ENCODE measurements around the gene CDSN. TPM values are rescaled to one million over a fixed set of nuclear protein-coding genes. Genes with fewer than 3 reads are reported as not detected.
"Not testable (repeated sequence)": the region's sequence is repeated elsewhere in the genome, so short reads cannot be mapped to it uniquely, and the experiment has no call there.

CDSN gene
- total RNA-seq, 1 donor from 2014 or later: not detected

DNA sequence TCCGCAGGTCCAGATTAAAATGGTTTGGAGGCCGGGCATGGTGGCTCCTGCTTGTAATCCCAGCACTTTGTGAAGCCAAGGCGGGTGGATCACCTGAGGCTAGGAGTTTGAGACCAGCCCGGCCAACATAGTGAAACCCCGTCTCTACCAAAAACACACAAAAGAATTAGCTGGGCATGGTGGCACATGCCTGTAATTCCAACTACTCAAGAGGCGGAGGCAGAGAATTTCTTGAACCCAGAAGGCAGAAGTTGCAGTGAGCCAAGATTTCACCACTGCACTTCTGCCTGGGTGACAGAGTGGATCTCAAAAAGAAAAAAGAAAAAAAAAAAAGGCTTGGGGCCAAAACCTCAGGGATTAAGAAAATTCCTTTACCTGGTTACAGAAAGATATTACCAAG is 38.4 kb downstream of the CDSN start:
- H3K4me1 Mint-ChIP-seq (ENCODE audit: low read depth): peaks cover 2% of the 10 kb centered on the region
- H3K9me3 Mint-ChIP-seq: no peaks in the 10 kb centered on the region
- H3K27ac Mint-ChIP-seq: no peak overlapping the region
- H3K36me3 Mint-ChIP-seq (ENCODE audit: low read depth): no peaks in the 10 kb centered on the region
- intact Hi-C loops (cut with micrococcal nuclease): no loop called here
- H3K4me3 Mint-ChIP-seq: no peak overlapping the region
- DNase-seq (ENCODE audit: low spot score): no peak
- H3K27me3 Mint-ChIP-seq (ENCODE audit: insufficient read depth): peaks cover 26% of the 10 kb centered on the region

DNA sequence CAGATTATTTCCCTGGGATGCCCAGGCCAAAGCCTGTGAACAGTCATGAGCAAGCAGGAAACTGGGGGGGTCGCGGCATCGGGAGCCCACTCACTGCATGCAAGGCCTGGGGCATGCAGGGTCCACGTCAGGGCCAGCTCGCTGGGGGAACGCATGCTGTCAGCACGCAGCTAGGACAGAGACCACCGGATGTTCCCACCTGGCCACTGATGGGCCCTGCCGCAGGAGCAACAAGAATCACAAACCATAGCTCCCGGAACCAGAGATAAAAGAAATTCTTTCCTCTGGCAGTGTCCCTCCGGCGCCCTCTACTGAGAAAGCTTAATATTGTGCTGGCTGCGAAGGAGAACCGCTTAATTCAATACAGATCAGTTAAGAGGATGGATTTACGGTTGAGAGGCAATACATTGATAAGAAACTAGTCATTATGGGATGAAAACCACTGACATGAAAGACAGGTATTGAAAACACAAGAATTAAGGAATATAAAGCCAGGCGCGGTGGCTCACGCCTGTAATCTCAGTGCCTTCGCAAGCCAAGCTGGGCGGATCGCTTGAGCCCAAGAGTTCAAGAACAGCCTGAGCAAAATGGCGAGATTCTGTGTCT is 40.5 kb downstream of the CDSN start:
- Mint-ChIP-seq H3K4me3 (no peak overlapping the region), H3K4me1 (ENCODE audit: low read depth) (no peaks in the 10 kb centered on the region), H3K36me3 (ENCODE audit: low read depth) (no peaks in the 10 kb centered on the region), H3K27ac (no peak overlapping the region), H3K27me3 (ENCODE audit: insufficient read depth) (peaks cover 17% of the 10 kb centered on the region), H3K9me3 (no peaks in the 10 kb centered on the region)
- DNase-seq (ENCODE audit: low spot score): peak; percentile 58
- intact Hi-C loops (cut with micrococcal nuclease): loop anchor here (1.0 to 2.0 kb wide), 3 partner anchors 164 to 251 kb away; no protein-coding TSS in a partner anchor

DNA sequence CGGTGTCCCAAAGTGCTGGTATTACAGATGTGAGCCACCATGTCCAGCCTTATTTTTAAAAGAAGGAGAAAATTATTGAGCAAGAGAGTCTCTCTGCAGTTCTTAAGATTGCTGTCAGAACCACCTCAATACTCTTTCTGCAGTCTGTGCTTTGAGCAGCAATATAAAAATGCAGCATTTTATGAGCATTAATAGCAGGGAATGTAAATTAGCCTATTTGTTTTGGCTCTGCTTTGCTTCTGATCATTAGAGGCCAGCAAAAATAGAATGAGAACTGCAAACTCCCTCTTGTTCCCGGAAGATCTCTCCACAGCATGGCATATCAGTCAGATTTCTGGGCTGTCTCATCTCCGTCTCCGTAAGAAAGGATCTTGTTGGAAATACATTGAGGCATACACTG is 43.6 kb downstream of the CDSN start:
- no peaks in the 10 kb centered on the region for H3K9me3 Mint-ChIP-seq
- H3K4me3 Mint-ChIP-seq: no peak overlapping the region
- intact Hi-C loops (cut with micrococcal nuclease): no loop called here
- peaks cover 9% of the 10 kb centered on the region for H3K27me3 Mint-ChIP-seq (ENCODE audit: insufficient read depth)
- no peaks in the 10 kb centered on the region for H3K4me1 Mint-ChIP-seq (ENCODE audit: low read depth)
- no peak overlapping the region for H3K27ac Mint-ChIP-seq
- H3K36me3 Mint-ChIP-seq (ENCODE audit: low read depth): no peaks in the 10 kb centered on the region
- DNase-seq (ENCODE audit: low spot score): no peak

GRCh38 chr6:31075528-31075927 is 44.7 kb downstream of the CDSN start:
- no peak overlapping the region for H3K4me3 Mint-ChIP-seq
- intact Hi-C loops (cut with micrococcal nuclease): no loop called here
- no peaks in the 10 kb centered on the region for H3K9me3 Mint-ChIP-seq
- H3K27ac Mint-ChIP-seq: no peak overlapping the region
- H3K4me1 Mint-ChIP-seq (ENCODE audit: low read depth): no peaks in the 10 kb centered on the region
- H3K36me3 Mint-ChIP-seq (ENCODE audit: low read depth): no peaks in the 10 kb centered on the region
- no peak for DNase-seq (ENCODE audit: low spot score)
- peaks cover 4% of the 10 kb centered on the region for H3K27me3 Mint-ChIP-seq (ENCODE audit: insufficient read depth)

GRCh38 chr6:31074401-31074800 is 45.8 kb downstream of the CDSN start:
- Mint-ChIP-seq H3K27ac (no peak overlapping the region), H3K4me1 (ENCODE audit: low read depth) (no peaks in the 10 kb centered on the region), H3K36me3 (ENCODE audit: low read depth) (no peaks in the 10 kb centered on the region), H3K9me3 (no peaks in the 10 kb centered on the region), H3K4me3 (no peak overlapping the region), H3K27me3 (ENCODE audit: insufficient read depth) (peaks cover 2% of the 10 kb centered on the region)
- intact Hi-C loops (cut with micrococcal nuclease): no loop called here
- no peak for DNase-seq (ENCODE audit: low spot score)

GRCh38 chr6:31070711-31071197 is 49.5 kb downstream of the CDSN start:
- intact Hi-C loops (cut with micrococcal nuclease): no loop called here
- no peaks in the 10 kb centered on the region for H3K9me3 Mint-ChIP-seq
- no peak for DNase-seq (ENCODE audit: low spot score)
- no peaks in the 10 kb centered on the region for H3K36me3 Mint-ChIP-seq (ENCODE audit: low read depth)
- no peak overlapping the region for H3K4me3 Mint-ChIP-seq
- H3K4me1 Mint-ChIP-seq (ENCODE audit: low read depth): no peaks in the 10 kb centered on the region
- H3K27me3 Mint-ChIP-seq (ENCODE audit: insufficient read depth): peaks cover 2% of the 10 kb centered on the region
- H3K27ac Mint-ChIP-seq: no peak overlapping the region

DNA sequence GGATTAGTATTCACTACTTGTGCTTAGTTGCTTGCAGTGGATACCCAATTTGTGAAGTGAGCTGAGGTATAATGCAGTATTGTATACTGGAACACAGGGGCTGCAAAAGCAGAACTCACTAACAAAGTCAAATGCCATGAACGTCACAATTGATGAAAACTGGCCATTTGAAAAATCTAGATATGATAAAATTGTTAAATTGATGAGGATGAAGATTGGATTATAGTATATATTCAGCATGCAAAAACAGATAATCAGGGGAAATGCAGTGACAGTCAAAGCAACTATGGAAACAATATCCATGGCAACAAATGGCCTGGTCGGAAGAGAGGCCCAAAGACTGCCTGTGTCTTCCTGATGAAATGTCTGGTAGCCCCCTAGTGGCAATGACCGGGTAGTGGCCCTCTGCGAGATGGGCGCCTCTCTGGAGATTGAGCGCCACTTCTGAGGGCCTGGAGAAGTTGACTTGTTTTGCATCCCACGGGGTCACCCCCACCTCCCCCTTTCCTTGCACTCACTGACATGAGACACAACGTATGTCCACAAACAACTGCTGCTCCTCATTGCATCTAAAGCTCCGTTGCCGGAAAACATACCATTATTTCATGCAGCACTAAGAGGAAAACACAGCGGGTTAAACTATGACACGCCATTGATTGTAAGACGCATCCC is 51.4 kb downstream of the CDSN start:
- Mint-ChIP-seq H3K36me3 (ENCODE audit: low read depth) (no peaks in the 10 kb centered on the region), H3K9me3 (no peaks in the 10 kb centered on the region), H3K27ac (no peak overlapping the region), H3K27me3 (ENCODE audit: insufficient read depth) (no peaks in the 10 kb centered on the region), H3K4me1 (ENCODE audit: low read depth) (no peaks in the 10 kb centered on the region), H3K4me3 (no peak overlapping the region)
- intact Hi-C loops (cut with micrococcal nuclease): loop anchor here (1.0 kb wide), 1 partner anchor 154 kb away; no protein-coding TSS in a partner anchor
- DNase-seq (ENCODE audit: low spot score): peak; percentile 53

GRCh38 chr6:31067891-31068668 is 52.2 kb downstream of the CDSN start:
- intact Hi-C loops (cut with micrococcal nuclease); H3K4me3 Mint-ChIP-seq; H3K27me3 Mint-ChIP-seq (ENCODE audit: insufficient read depth); H3K27ac Mint-ChIP-seq; H3K36me3 Mint-ChIP-seq (ENCODE audit: low read depth); H3K4me1 Mint-ChIP-seq (ENCODE audit: low read depth); DNase-seq (ENCODE audit: low spot score); H3K9me3 Mint-ChIP-seq: not testable (repeated sequence)

DNA sequence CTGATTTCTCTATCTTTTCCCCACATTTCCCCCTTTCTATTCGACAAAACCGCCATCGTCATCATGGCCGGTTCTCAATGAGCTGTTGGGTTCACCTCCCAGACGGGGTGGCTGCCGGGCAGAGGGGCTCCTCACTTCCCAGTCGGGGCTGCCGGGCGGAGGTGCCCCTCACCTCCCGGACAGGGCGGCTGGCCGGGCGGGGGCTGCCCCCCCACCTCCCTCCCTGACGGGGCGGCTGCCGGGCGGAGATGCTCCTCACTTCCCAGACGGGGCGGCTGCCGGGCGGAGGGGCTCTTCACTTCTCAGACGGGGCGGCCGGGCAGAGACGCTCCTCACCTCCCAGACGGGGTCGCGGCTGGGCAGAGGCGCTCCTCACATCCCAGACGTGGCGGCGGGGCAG is 53.2 kb downstream of the CDSN start:
- H3K27ac Mint-ChIP-seq; intact Hi-C loops (cut with micrococcal nuclease); H3K4me1 Mint-ChIP-seq (ENCODE audit: low read depth); DNase-seq (ENCODE audit: low spot score); H3K27me3 Mint-ChIP-seq (ENCODE audit: insufficient read depth); H3K9me3 Mint-ChIP-seq; H3K4me3 Mint-ChIP-seq; H3K36me3 Mint-ChIP-seq (ENCODE audit: low read depth): not testable (repeated sequence)

DNA sequence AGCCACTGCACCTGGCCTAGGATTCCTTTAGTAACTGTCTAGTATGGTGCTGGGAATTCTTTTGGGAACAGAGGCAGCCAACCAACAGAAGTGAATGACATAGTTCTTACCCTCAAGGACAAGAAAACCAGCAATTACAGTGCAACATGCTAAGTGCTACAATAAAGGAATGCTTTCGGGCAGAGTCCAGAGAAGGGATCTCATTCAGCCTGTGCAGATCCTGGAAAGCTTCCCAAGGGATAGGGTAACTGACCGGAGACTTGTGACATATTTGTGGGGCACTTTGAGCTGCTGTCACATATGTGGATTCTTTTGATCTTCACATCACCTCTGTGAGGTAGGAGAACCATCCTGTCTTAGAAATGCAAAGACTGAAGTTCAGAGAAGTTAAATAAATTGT is 54.7 kb downstream of the CDSN start:
- Mint-ChIP-seq H3K9me3 (no peaks in the 10 kb centered on the region), H3K36me3 (ENCODE audit: low read depth) (no peaks in the 10 kb centered on the region), H3K4me3 (no peak overlapping the region), H3K27me3 (ENCODE audit: insufficient read depth) (peaks cover 11% of the 10 kb centered on the region), H3K4me1 (ENCODE audit: low read depth) (no peaks in the 10 kb centered on the region), H3K27ac (no peak overlapping the region)
- intact Hi-C loops (cut with micrococcal nuclease): no loop called here
- DNase-seq (ENCODE audit: low spot score): no peak

Other genes with a start within 250 kb of the CDSN start
- 21.4 and 24.8 TPM in 2 replicates for gene DDR1, start 235.9 kb downstream of the CDSN start, total RNA-seq
- 65.3 and 71.3 TPM in 2 replicates for gene GTF2H4, start 212.2 kb downstream of the CDSN start, total RNA-seq
- 74.0 and 76.0 TPM in 2 replicates for gene VARS2, start 206.2 kb downstream of the CDSN start, total RNA-seq
- gene SFTA2, start 188.3 kb downstream of the CDSN start, total RNA-seq: not detected in 2 replicates
- not detected in 2 replicates for gene MUCL3, start 179.5 kb downstream of the CDSN start, total RNA-seq
- gene MUC21, start 136.7 kb downstream of the CDSN start, total RNA-seq: not detected in 2 replicates
- not detected in 2 replicates for gene MUC22, start 110.0 kb downstream of the CDSN start, total RNA-seq
- not detected in 2 replicates for gene C6orf15, start 7.9 kb downstream of the CDSN start, total RNA-seq
- gene PSORS1C1, start 5.6 kb downstream of the CDSN start, total RNA-seq: 0.26 TPM in 1 of 2 replicates, not detected in the other
- gene PSORS1C2, start 18.6 kb upstream of the CDSN start, total RNA-seq: not detected in 2 replicates
- gene CCHCR1, start 37.4 kb upstream of the CDSN start, total RNA-seq: 50.9 and 51.3 TPM in 2 replicates
- gene TCF19, start 38.1 kb upstream of the CDSN start, total RNA-seq: 75.9 and 78.4 TPM in 2 replicates
- not detected in 2 replicates for gene POU5F1, start 50.2 kb upstream of the CDSN start, total RNA-seq
- gene HLA-C, start 151.6 kb upstream of the CDSN start, total RNA-seq: 944 and 984 TPM in 2 replicates
- 3,770 and 3,814 TPM in 2 replicates for gene HLA-B, start 236.7 kb upstream of the CDSN start, total RNA-seq